MCF 10A (cell line): ENCODE data around the gene TNP2. TPM values are rescaled to one million over a fixed set of nuclear protein-coding genes. Genes with fewer than 3 reads are reported as not detected.
"Not testable (repeated sequence)": the region's sequence is repeated elsewhere in the genome, so short reads cannot be mapped to it uniquely, and the experiment has no call there.

ENCODE experiments used
- BruUV-seq: library from RNA; stranded (reverse); fragments of 400-500 nt; replicated peaks from 2 replicates; lab custom pipeline; 2021; lab: Mats Ljungman, UMichigan
- CTCF ChIA-PET: fragments of 300-600 bp; sonication (Branson Sonifier 250); formaldehyde crosslinking; extraction: SDS; loops from one replicate; lab custom pipeline; 2021; ENCODE audit warnings: antibody characterized with exemption, inconsistent platforms; lab: Yijun Ruan, JAX
- POLR2A ChIA-PET: fragments of 300-600, 350-650 bp; sonication (Branson Sonifier 250); formaldehyde crosslinking; extraction: SDS; loops from one replicate; lab custom pipeline; 2020; ENCODE audit warnings: antibody characterized with exemption, inconsistent platforms; lab: Yijun Ruan, JAX
- DNase-seq: peaks from one replicate; pipeline ENCODE4 v3.0.0-alpha.2; 2018; ENCODE audit not compliant: unreplicated experiment
- H3K27ac Mint-ChIP-seq: one replicate; pipeline ENCODE4 v1.8.0; 2022; ENCODE audit warnings: mild to moderate bottlenecking, low read depth, mixed read lengths; ENCODE audit not compliant: unreplicated experiment
- H3K27me3 Mint-ChIP-seq: one replicate; pipeline ENCODE4 v1.8.0; 2022; ENCODE audit warnings: mixed read lengths; ENCODE audit not compliant: insufficient read depth, unreplicated experiment
- H3K36me3 Mint-ChIP-seq: one replicate; pipeline ENCODE4 v1.8.0; 2022; ENCODE audit warnings: mild to moderate bottlenecking, moderate library complexity, mixed read lengths; ENCODE audit not compliant: insufficient read depth, unreplicated experiment
- H3K4me1 Mint-ChIP-seq: one replicate; pipeline ENCODE4 v1.8.0; 2022; ENCODE audit warnings: mixed read lengths; ENCODE audit not compliant: insufficient read depth, unreplicated experiment
- H3K4me3 Mint-ChIP-seq: one replicate; pipeline ENCODE4 v1.8.0; 2022; ENCODE audit warnings: mild to moderate bottlenecking, moderate library complexity, mixed read lengths; ENCODE audit not compliant: unreplicated experiment
- H3K9me3 Mint-ChIP-seq: one replicate; pipeline ENCODE4 v1.8.0; 2022; ENCODE audit warnings: mixed read lengths; ENCODE audit not compliant: unreplicated experiment
- CTCF ChIP-seq: fragments of 200-600 bp; IDR thresholded peaks from one replicate; pipeline ENCODE4 v1.8.0; 2022; ENCODE audit warnings: antibody characterized with exemption, mild to moderate bottlenecking; ENCODE audit not compliant: unreplicated experiment
- intact Hi-C: fragments of 100-400 bp; cut with micrococcal nuclease; formaldehyde crosslinking; loops from 2 replicates; pipeline ENCODE4 v1.14.1; 2022
- total RNA-seq: library from RNA; stranded (reverse); gene quantifications from 2 replicates; pipeline ENCODE4 v1.2.3, GENCODE V29; 2022

The TNP2 gene
- total RNA-seq, 1 experiment from 2014 or later = not detected

DNA sequence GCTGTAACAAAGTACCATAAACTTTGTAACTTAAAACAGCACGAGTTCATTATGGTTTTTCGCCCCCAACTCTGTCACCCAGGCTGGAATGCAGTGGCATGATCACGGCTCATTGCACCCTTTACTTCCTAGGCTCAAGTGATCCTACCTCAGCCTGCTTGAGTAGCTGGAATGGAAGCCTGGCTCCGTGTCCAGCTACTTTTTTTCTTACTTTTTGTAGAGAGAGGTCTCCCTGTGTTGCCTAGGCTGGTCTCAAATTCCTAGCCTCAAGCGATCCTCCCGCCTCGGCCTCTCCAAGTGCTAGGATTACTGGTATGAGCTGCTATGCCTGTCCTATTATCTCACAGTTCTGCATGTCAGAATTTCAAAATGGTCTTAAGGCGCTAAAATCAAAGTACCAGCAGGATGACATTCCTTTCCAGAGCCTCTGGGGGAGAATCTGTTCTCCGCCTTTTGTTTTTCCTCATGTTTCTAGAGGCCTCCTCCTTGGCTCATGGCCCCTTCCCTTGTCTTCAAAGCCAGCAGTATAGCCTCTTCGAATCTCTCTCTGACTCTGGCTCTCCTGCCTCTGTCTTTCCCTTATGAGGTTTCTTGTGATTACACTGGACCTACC lies 22.1 kb upstream of the TNP2 start:
- no TSS peak for BruUV-seq
- no peak for TF ChIP-seq CTCF
- DNase-seq = no peak
- H3K4me3 Mint-ChIP-seq = no peak overlapping the region
- no peaks in the 10 kb centered on the region for H3K36me3 Mint-ChIP-seq
- ChIA-PET CTCF (interaction anchor here (0.6 to 0.7 kb wide), 2 partner anchors 24 to 34 kb away, joined by 3 read pairs; no protein-coding TSS in a partner anchor), POLR2A (no interaction called here)
- no peak overlapping the region for H3K27ac Mint-ChIP-seq
- no peaks in the 10 kb centered on the region for H3K9me3 Mint-ChIP-seq
- H3K4me1 Mint-ChIP-seq = no peaks in the 10 kb centered on the region
- H3K27me3 Mint-ChIP-seq = peaks cover 54% of the 10 kb centered on the region
- intact Hi-C loops = no loop called here

GRCh38 chr16:11290102-11290893 lies 21.2 kb upstream of the TNP2 start:
- Mint-ChIP-seq H3K4me1 (no peaks in the 10 kb centered on the region), H3K9me3 (no peaks in the 10 kb centered on the region), H3K36me3 (no peaks in the 10 kb centered on the region), H3K27me3 (peaks cover 63% of the 10 kb centered on the region), H3K4me3 (no peak overlapping the region), H3K27ac (no peak overlapping the region)
- intact Hi-C loops = no loop called here
- DNase-seq = no peak
- CTCF ChIA-PET = interaction anchor here (0.8 kb wide), 1 partner anchor 39 kb away, joined by 3 read pairs; no protein-coding TSS in a partner anchor
- BruUV-seq = no TSS peak
- POLR2A ChIA-PET = no interaction called here
- no peak for TF ChIP-seq CTCF

DNA sequence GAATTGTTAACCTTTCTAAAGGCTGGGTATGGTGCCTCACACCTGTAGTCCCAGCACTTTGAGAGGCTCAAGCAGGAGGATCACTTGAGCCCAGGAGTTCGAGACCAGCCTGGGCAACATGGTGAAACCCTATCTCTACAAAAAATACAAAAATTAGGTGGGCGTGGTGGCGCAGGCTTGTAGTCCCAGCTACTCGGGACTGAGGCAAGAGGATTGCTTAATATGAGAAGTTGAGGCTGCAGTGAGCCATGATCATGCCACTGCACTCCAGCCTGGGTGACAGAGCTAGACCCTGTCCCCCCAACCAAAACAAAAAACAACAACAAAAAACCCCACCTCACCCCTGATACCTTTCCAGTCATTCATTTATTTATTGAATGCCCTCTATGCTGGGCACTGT lies 20.6 kb upstream of the TNP2 start:
- H3K9me3 Mint-ChIP-seq, BruUV-seq, H3K4me3 Mint-ChIP-seq, H3K27ac Mint-ChIP-seq, H3K36me3 Mint-ChIP-seq, POLR2A ChIA-PET, H3K4me1 Mint-ChIP-seq, DNase-seq, intact Hi-C loops: not testable (repeated sequence)
- CTCF ChIA-PET = interaction anchor here (0.5 to 0.9 kb wide), 4 partner anchors 18 to 319 kb away, joined by 3 to 5 read pairs (median 4); no protein-coding TSS in a partner anchor
- peaks cover 64% of the 10 kb centered on the region for H3K27me3 Mint-ChIP-seq

DNA sequence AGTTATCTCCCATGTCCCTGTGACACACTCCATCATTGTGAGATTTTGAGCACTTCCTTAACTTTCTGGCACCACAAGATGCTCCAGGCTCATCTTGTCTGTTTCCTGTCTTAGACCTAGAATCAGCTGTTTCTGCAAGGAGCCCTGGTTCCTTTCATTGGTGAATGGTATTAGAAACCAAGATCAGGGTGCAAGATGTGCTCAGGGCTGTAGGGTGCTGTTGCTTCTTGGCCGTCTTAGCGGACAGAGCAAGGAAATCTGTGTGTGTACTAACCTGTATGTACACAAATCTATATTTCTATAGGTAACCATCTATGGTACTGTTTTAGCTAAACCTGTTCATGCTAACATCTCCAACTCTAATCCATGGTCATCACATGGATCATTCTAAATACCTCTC lies 20.1 kb upstream of the TNP2 start:
- no peak overlapping the region for H3K27ac Mint-ChIP-seq
- CTCF ChIA-PET = interaction anchor here (0.5 to 0.9 kb wide), 4 partner anchors 17 to 318 kb away, joined by 3 to 5 read pairs (median 4); no protein-coding TSS in a partner anchor
- no peaks in the 10 kb centered on the region for H3K4me1 Mint-ChIP-seq

More for the DNA sequence above, 20.1 kb upstream of the TNP2 start:
- TF ChIP-seq CTCF = no peak
- no peak for DNase-seq
- no TSS peak for BruUV-seq
- intact Hi-C loops = no loop called here
- Mint-ChIP-seq H3K36me3 (no peaks in the 10 kb centered on the region), H3K4me3 (no peak overlapping the region), H3K27me3 (peaks cover 64% of the 10 kb centered on the region), H3K9me3 (no peaks in the 10 kb centered on the region)
- POLR2A ChIA-PET = no interaction called here
